Measurements from ENCODE around the gene PROP1.

- TF ChIP-seq ZNF274 (IDR thresholded peaks at IDR 0.05; ENCODE audit: low read depth, low read length) (no peak), SUZ12 (IDR thresholded peaks at IDR 0.05; ENCODE audit: extremely low read depth, insufficient read depth, insufficient read length) (no peak), YY1 (IDR thresholded peaks at IDR 0.05; ENCODE audit: insufficient read depth, insufficient read length) (no peak)
Measured at GRCh38 chr5:177958696-177959095, 37.3 kb downstream of the PROP1 start.

Measured in NT2/D1 (cell line).